Upper lobe of left lung (tissue), 4 donors: ENCODE results near the gene RCOR2.

Source experiments
- CTCF ChIP-seq, 6 experiments: fragments of 450-650 bp in 4 of 6; fragments of 200-600 bp in 2 of 6; sonication (generic) in 2 of 6; IDR thresholded peaks; one replicate each; pipeline ENCODE4 v1.5.1; 2016 to 2019; ENCODE audit warnings: antibody characterized with exemption in 6 of 6
- POLR2A ChIP-seq, 4 donors: fragments of 450-650 bp; IDR thresholded peaks; one replicate each; pipeline ENCODE4 v1.5.1; 2016 to 2017; ENCODE audit warnings: antibody characterized with exemption in 4 of 4, mild to moderate bottlenecking in 2 of 4
- POLR2AphosphoS5 ChIP-seq, 2 donors: sonication (generic); formaldehyde crosslinking; IDR thresholded peaks; one replicate each; pipeline ENCODE4 v1.5.1; 2017; ENCODE audit warnings: antibody characterized with exemption in 2 of 2

DNA sequence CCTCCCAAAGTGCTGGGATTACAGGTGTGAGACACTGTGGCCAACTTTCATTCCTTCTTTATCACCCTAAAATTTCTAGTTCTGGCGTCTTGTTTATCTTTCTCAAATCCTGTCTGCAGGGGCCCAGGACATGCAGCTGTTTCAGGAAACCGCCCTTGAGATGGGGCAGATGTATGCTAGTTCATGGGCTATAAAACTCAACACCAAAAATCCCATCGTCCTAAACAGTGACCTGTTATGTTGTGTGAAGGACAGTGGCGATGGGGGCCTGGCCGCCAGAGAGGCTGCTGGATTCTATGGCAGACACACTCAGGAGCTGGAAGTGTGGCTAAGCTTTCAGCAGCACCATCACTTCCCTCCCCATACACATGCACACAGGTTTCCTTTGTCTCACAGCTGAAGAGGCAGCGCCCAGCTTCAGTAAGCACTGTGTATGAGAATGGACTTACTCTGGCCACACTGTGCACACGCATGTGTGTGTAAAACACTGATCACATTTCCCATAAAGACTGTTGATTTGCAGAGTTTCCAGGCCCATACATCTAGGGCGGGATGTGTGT is 41.4 kb downstream of the RCOR2 start:
- TF ChIP-seq POLR2A (IDR thresholded peaks at IDR 0.05) (no peak), CTCF (IDR thresholded peaks at IDR 0.05) (no peak), POLR2AphosphoS5 (IDR thresholded peaks at IDR 0.05) (no peak)
